CD14-positive monocyte (primary cell): ENCODE results near the gene THRB. TPM values are rescaled to one million over a fixed set of nuclear protein-coding genes. Genes with fewer than 3 reads are reported as not detected.
A peak's percentile ranks its signal among the peaks of the same experiment; 100 is the strongest.

Source experiments
- DNase-seq, 3 donors: peaks; one replicate each; pipeline ENCODE4 v3.0.0-alpha.2; 2011 to 2022
- H2AFZ ChIP-seq: 2 replicates; pipeline ENCODE4 v1.6.0; 2012; ENCODE audit warnings: mild to moderate bottlenecking, low read depth, low read length, inconsistent platforms; ENCODE audit not compliant: insufficient read depth, poor library complexity, severe bottlenecking
- H3K27ac ChIP-seq, 2 donors: 1 replicate in 1 of 2; 2 replicates in 1 of 2; pipeline ENCODE4 v1.5.1; 2012 to 2013; ENCODE audit warnings: low read length in 2 of 2, control low read depth in 1 of 2, inconsistent platforms in 1 of 2, low read depth in 1 of 2, mild to moderate bottlenecking in 1 of 2
- H3K27me3 ChIP-seq, 2 donors: one replicate each; pipeline versions ENCODE4 v1.6.0 to v1.6.1; 2011 to 2013; ENCODE audit warnings: low read length in 2 of 2; ENCODE audit not compliant: control insufficient read depth in 2 of 2, insufficient read depth in 2 of 2
- H3K36me3 ChIP-seq, 2 donors: replicated peaks in 1 of 2; 1 replicate in 1 of 2; 2 replicates in 1 of 2; pipeline versions ENCODE4 v1.5.1 to v1.6.1; 2012 to 2013; ENCODE audit warnings: low read length in 2 of 2, control low read depth in 1 of 2, inconsistent platforms in 1 of 2, mild to moderate bottlenecking in 1 of 2; ENCODE audit not compliant: insufficient read depth in 2 of 2, control insufficient read depth in 1 of 2
- H3K4me1 ChIP-seq, 2 donors: 1 replicate in 1 of 2; 2 replicates in 1 of 2; pipeline versions ENCODE4 v1.5.1 to v1.6.1; 2012 to 2013; ENCODE audit warnings: low read length in 2 of 2, control low read depth in 1 of 2, inconsistent platforms in 1 of 2, mild to moderate bottlenecking in 1 of 2, moderate library complexity in 1 of 2; ENCODE audit not compliant: insufficient read depth in 2 of 2, control insufficient read depth in 1 of 2
- H3K4me2 ChIP-seq: replicated peaks from 2 replicates; pipeline ENCODE3; 2012; ENCODE audit warnings: low read length, moderate library complexity, mild to moderate bottlenecking; ENCODE audit not compliant: poor library complexity, severe bottlenecking; ENCODE audit errors: extremely low read depth
- H3K4me3 ChIP-seq, 3 experiments: fragments of 200-600 bp in 1 of 3; sonication (generic) in 1 of 3; replicated peaks in 1 of 3; 1 replicate in 2 of 3; 2 replicates in 1 of 3; pipeline ENCODE4 v1.5.1; 2011 to 2013; ENCODE audit warnings: low read length in 3 of 3, mild to moderate bottlenecking in 3 of 3, control low read depth in 2 of 3, low read depth in 2 of 3, inconsistent platforms in 1 of 3, moderate library complexity in 1 of 3
- H3K79me2 ChIP-seq: 2 replicates; pipeline ENCODE4 v1.6.0; 2012; ENCODE audit warnings: mild to moderate bottlenecking, control low read depth, inconsistent platforms, low read length, moderate library complexity; ENCODE audit not compliant: insufficient read depth
- H3K9ac ChIP-seq: 2 replicates; pipeline ENCODE4 v1.6.0; 2017; ENCODE audit warnings: low read length, mild to moderate bottlenecking; ENCODE audit not compliant: insufficient read depth, poor library complexity, severe bottlenecking
- H3K9me3 ChIP-seq, 2 donors: replicated peaks in 1 of 2; 1 replicate in 1 of 2; 2 replicates in 1 of 2; pipeline versions ENCODE4 v1.5.1 to v1.6.1; 2012 to 2013; ENCODE audit warnings: low read length in 2 of 2, control low read depth in 1 of 2; ENCODE audit not compliant: control insufficient read depth in 1 of 2, insufficient read depth in 1 of 2
- H4K20me1 ChIP-seq: 2 replicates; pipeline ENCODE4 v1.6.0; 2012; ENCODE audit warnings: mild to moderate bottlenecking, low read length, control low read depth, moderate library complexity; ENCODE audit not compliant: insufficient read depth
- H3K27ac Mint-ChIP-seq, 7 donors: one replicate each; pipeline ENCODE4 v1.8.0; 2020; ENCODE audit warnings: mild to moderate bottlenecking in 7 of 7, mixed read lengths in 7 of 7, moderate library complexity in 6 of 7, inconsistent platforms in 2 of 7
- H3K27me3 Mint-ChIP-seq, 3 donors: one replicate each; pipeline ENCODE4 v1.8.0; 2021 to 2022; ENCODE audit warnings: low read depth in 3 of 3, mild to moderate bottlenecking in 3 of 3, mixed read lengths in 3 of 3, moderate library complexity in 3 of 3, inconsistent platforms in 1 of 3
- H3K36me3 Mint-ChIP-seq, 2 donors: one replicate each; pipeline ENCODE4 v1.8.0; 2020; ENCODE audit warnings: mixed read lengths in 2 of 2, inconsistent platforms in 1 of 2, mild to moderate bottlenecking in 1 of 2
- H3K4me1 Mint-ChIP-seq: one replicate; pipeline ENCODE4 v1.8.0; 2020; ENCODE audit warnings: mild to moderate bottlenecking, mixed read lengths
- H3K4me3 Mint-ChIP-seq, 2 donors: one replicate each; pipeline ENCODE4 v1.8.0; 2020; ENCODE audit warnings: mild to moderate bottlenecking in 2 of 2, mixed read lengths in 2 of 2, moderate library complexity in 1 of 2
- H3K9me3 Mint-ChIP-seq, 7 donors: one replicate each; pipeline ENCODE4 v1.8.0; 2020 to 2022; ENCODE audit warnings: mixed read lengths in 7 of 7, mild to moderate bottlenecking in 6 of 7, moderate library complexity in 6 of 7, inconsistent platforms in 2 of 7
- WGBS: methylation state at CpG from one replicate; pipeline ENCODE4 v1.1.5; 2013; ENCODE audit warnings: missing lambda C conversion rate; ENCODE audit not compliant: insufficient coverage; 5-methylcytosine and 5-hydroxymethylcytosine counted together
- intact Hi-C, 2 donors: fragments of 100-400 bp; cut with micrococcal nuclease; formaldehyde crosslinking; loops; one replicate each; pipeline versions ENCODE4 v1.15.0 to v1.15.1; 2023
- polyA plus RNA-seq, 3 donors: library from polyadenylated mRNA; depleted of rRNA in 1 of 3; unstranded in 2 of 3; stranded (reverse) in 1 of 3; fragments of 300-500 nt in 2 of 3; fragments of >200 nt in 1 of 3; fragmentation: Illumina TruSeq in 2 of 3; gene quantifications; 1 replicate in 2 of 3; 2 replicates in 1 of 3; pipeline ENCODE4 v1.2.3, GENCODE V29; 2012 to 2021
- TF ChIP-seq, protein P1 (sequence below): fragments of 200-600 bp; IDR thresholded peaks from one replicate; pipeline ENCODE4 v1.8.0; 2022; ENCODE audit warnings: antibody characterized with exemption, mild to moderate bottlenecking

Gene THRB
- polyA plus RNA-seq, 3 donors, result 0.05 TPM; not detected in 2

GRCh38 chr3:24497942-24498341, 3.3 kb upstream of the THRB start:
- peaks cover 0 to 20% (median 5%) of the 10 kb centered on the region in 7 donors for H3K9me3 Mint-ChIP-seq
- no peak overlapping the region for H3K4me3 ChIP-seq
- peaks cover 35 to 47% of the 10 kb centered on the region in 2 donors for H3K27me3 ChIP-seq
- intact Hi-C loops, result no loop called here
- peaks cover 3 to 5% of the 10 kb centered on the region in 2 donors for H3K36me3 Mint-ChIP-seq
- WGBS, result 86% methylated on average over 2 of the region's 2 CpGs
- H3K36me3 ChIP-seq, result no peaks in the 10 kb centered on the region
- TF ChIP-seq, protein P1, sequence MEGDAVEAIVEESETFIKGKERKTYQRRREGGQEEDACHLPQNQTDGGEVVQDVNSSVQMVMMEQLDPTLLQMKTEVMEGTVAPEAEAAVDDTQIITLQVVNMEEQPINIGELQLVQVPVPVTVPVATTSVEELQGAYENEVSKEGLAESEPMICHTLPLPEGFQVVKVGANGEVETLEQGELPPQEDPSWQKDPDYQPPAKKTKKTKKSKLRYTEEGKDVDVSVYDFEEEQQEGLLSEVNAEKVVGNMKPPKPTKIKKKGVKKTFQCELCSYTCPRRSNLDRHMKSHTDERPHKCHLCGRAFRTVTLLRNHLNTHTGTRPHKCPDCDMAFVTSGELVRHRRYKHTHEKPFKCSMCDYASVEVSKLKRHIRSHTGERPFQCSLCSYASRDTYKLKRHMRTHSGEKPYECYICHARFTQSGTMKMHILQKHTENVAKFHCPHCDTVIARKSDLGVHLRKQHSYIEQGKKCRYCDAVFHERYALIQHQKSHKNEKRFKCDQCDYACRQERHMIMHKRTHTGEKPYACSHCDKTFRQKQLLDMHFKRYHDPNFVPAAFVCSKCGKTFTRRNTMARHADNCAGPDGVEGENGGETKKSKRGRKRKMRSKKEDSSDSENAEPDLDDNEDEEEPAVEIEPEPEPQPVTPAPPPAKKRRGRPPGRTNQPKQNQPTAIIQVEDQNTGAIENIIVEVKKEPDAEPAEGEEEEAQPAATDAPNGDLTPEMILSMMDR, result no peak
- no peak overlapping the region for H3K27ac Mint-ChIP-seq
- H3K79me2 ChIP-seq, result no peaks in the 10 kb centered on the region
- no peak overlapping the region for H3K27ac ChIP-seq
- no peak overlapping the region for H3K4me2 ChIP-seq
- no peak overlapping the region for H3K4me3 Mint-ChIP-seq
- H4K20me1 ChIP-seq, result no peaks in the 10 kb centered on the region
- DNase-seq, result no peak
- peaks cover 32% of the 10 kb centered on the region for H3K4me1 Mint-ChIP-seq
- H3K27me3 Mint-ChIP-seq, result peaks cover 43 to 60% (median 58%) of the 10 kb centered on the region in 3 donors
- H3K9me3 ChIP-seq, result no peaks in the 10 kb centered on the region
- no peak overlapping the region for H2AFZ ChIP-seq
- no peak overlapping the region for H3K9ac ChIP-seq
- H3K4me1 ChIP-seq, result peaks cover 22 to 42% of the 10 kb centered on the region in 2 donors

- Histone ChIP-seq H2AFZ (no peak overlapping the region), H3K4me2 (no peak overlapping the region), H4K20me1 (no peaks in the 10 kb centered on the region), H3K9me3 (no peaks in the 10 kb centered on the region), H3K79me2 (no peaks in the 10 kb centered on the region), H3K36me3 (no peaks in the 10 kb centered on the region), H3K4me3 (no peak overlapping the region), H3K9ac (no peak overlapping the region), H3K27ac (no peak overlapping the region), H3K4me1 (peaks cover 18 to 30% of the 10 kb centered on the region in 2 donors), H3K27me3 (peaks cover 45 to 59% of the 10 kb centered on the region in 2 donors)
- Mint-ChIP-seq H3K27me3 (peaks cover 52 to 71% (median 66%) of the 10 kb centered on the region in 3 donors), H3K36me3 (peaks cover 3 to 5% of the 10 kb centered on the region in 2 donors), H3K4me3 (peak overlapping the region in 1 of 2 donors; percentile 97), H3K9me3 (peaks cover 0 to 20% (median 5%) of the 10 kb centered on the region in 7 donors), H3K27ac (no peak overlapping the region), H3K4me1 (peaks cover 22% of the 10 kb centered on the region)
- TF ChIP-seq, protein P1, result no peak
- 51% methylated on average over 6 of the region's 16 CpGs for WGBS
- intact Hi-C loops, result no loop called here
- no peak for DNase-seq
These were observed 2.2 kb upstream of the THRB start for GRCh38 chr3:24496529-24497482.
